ENCODE results near the gene VCAM1.

VCAM1 gene, protein sequence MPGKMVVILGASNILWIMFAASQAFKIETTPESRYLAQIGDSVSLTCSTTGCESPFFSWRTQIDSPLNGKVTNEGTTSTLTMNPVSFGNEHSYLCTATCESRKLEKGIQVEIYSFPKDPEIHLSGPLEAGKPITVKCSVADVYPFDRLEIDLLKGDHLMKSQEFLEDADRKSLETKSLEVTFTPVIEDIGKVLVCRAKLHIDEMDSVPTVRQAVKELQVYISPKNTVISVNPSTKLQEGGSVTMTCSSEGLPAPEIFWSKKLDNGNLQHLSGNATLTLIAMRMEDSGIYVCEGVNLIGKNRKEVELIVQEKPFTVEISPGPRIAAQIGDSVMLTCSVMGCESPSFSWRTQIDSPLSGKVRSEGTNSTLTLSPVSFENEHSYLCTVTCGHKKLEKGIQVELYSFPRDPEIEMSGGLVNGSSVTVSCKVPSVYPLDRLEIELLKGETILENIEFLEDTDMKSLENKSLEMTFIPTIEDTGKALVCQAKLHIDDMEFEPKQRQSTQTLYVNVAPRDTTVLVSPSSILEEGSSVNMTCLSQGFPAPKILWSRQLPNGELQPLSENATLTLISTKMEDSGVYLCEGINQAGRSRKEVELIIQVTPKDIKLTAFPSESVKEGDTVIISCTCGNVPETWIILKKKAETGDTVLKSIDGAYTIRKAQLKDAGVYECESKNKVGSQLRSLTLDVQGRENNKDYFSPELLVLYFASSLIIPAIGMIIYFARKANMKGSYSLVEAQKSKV

DNA sequence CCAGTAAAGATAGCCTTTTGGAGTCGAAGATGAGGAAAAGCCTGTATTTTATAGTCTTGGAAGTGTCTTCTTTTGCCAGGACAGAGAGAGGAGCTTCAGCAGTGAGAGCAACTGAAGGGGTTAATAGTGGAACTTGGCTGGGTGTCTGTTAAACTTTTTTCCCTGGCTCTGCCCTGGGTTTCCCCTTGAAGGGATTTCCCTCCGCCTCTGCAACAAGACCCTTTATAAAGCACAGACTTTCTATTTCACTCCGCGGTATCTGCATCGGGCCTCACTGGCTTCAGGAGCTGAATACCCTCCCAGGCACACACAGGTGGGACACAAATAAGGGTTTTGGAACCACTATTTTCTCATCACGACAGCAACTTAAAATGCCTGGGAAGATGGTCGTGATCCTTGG lies at the start of gene VCAM1:
Gene VCAM1 (plus strand): TSS at position 253 of the 400 bp plus-strand sequence. CDS start 119 bp downstream, at position 372.
- TF ChIP-seq, protein P1, sequence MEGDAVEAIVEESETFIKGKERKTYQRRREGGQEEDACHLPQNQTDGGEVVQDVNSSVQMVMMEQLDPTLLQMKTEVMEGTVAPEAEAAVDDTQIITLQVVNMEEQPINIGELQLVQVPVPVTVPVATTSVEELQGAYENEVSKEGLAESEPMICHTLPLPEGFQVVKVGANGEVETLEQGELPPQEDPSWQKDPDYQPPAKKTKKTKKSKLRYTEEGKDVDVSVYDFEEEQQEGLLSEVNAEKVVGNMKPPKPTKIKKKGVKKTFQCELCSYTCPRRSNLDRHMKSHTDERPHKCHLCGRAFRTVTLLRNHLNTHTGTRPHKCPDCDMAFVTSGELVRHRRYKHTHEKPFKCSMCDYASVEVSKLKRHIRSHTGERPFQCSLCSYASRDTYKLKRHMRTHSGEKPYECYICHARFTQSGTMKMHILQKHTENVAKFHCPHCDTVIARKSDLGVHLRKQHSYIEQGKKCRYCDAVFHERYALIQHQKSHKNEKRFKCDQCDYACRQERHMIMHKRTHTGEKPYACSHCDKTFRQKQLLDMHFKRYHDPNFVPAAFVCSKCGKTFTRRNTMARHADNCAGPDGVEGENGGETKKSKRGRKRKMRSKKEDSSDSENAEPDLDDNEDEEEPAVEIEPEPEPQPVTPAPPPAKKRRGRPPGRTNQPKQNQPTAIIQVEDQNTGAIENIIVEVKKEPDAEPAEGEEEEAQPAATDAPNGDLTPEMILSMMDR (IDR thresholded peaks at IDR 0.05; ENCODE audit: borderline replicate concordance, control extremely low read depth, extremely low read depth, insufficient read depth, missing control alignments): no peak
- DNase-seq (ENCODE audit: low spot score): peak; percentile 7
- in situ Hi-C loops (cut with MboI; ENCODE audit: low sequenced_read_pairs, unreplicated experiment): no loop called here

DNA sequence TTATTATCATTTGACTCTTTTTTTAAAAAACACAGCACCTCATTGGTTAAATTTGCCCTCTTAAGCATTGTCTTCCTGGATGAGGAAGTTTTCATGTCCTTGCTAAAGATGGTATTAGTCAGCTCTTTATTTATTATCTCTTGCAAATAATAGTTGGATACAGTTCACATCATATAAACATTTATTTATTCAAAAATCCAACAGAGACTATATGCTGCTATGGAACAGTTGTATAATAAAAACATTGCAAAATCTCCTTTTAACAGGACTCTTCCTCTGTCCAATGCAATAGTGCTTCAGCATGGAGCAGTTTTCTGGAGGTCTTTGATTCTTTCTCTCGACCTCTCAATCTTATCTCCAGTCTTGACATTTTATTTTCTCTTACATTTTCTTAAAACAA lies 49.5 kb upstream of the VCAM1 start:
- in situ Hi-C loops (cut with MboI; ENCODE audit: low sequenced_read_pairs, unreplicated experiment): no loop called here
- no peak for DNase-seq (ENCODE audit: low spot score)
- TF ChIP-seq, protein P1 (IDR thresholded peaks at IDR 0.05; ENCODE audit: borderline replicate concordance, control extremely low read depth, extremely low read depth, insufficient read depth, missing control alignments): no peak

DNA sequence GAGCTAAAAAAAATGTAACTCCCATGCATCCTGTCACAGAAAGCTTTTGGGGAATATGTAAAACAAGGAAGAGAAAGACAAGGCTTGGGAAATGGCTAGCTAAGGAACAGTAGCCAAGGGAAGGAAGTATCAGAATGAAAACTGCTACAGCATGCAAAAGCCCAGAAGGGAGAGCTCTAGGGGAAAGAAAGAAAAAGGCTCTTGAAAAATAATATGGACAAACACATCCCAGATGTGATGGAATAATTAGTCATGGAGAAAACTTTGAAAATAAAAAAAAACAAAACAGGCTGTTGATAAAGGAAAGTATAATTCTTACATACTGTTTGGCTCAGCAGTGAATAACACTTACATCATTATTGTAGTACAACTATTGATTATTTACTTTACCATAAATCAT lies 47.9 kb upstream of the VCAM1 start:
- in situ Hi-C loops (cut with MboI; ENCODE audit: low sequenced_read_pairs, unreplicated experiment): no loop called here
- TF ChIP-seq, protein P1 (IDR thresholded peaks at IDR 0.05; ENCODE audit: borderline replicate concordance, control extremely low read depth, extremely low read depth, insufficient read depth, missing control alignments): no peak
- no peak for DNase-seq (ENCODE audit: low spot score)

DNA sequence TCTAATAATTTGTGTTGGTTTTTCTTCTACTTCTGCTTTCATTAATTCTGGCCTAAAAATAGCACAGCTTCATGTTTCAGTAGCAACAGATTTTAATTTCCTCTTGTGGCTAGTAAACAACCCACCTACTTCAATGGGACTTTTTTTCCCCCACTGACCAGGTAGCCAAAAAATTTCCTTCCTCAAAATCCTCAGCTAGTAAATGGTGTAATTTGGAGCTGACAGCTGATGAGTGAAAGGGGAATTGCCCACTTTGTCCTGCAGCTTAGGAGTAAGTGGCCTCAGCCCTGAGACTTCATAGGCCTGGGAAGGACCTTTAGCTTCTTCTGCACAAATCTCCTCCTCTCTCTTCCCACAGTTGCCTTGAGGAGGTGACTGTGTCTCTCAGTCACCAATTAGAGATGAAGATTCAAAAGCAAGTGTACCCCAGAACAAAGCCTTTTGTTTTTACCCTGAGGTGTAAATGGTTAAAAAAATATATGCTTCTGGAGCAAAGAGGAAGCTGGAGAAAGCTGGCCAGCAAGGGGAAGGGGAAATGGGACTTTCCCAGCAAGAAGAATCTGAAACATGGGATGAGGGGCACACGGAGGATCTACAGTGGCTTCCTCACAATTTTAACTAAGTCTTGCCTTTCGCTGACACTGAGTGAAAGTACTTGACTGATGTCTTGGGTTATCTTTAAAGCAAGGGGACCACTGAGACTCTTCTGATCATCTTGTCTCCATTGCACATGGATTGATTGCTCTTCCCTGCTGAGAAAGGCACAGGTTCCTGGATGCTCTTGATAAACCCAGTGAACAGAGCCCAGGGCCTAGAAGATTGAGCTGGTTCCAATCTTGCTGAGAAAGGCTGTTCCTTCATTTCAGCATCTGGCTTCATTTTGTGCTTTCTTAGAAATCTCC lies 35.8 kb upstream of the VCAM1 start:
- TF ChIP-seq, protein P1 (IDR thresholded peaks at IDR 0.05; ENCODE audit: borderline replicate concordance, control extremely low read depth, extremely low read depth, insufficient read depth, missing control alignments): no peak
- DNase-seq (ENCODE audit: low spot score): no peak
- in situ Hi-C loops (cut with MboI; ENCODE audit: low sequenced_read_pairs, unreplicated experiment): no loop called here

GRCh38 chr1:100699744-100700143 lies 19.8 kb upstream of the VCAM1 start:
- no peak for DNase-seq (ENCODE audit: low spot score)
- in situ Hi-C loops (cut with MboI; ENCODE audit: low sequenced_read_pairs, unreplicated experiment): no loop called here

More at GRCh38 chr1:100699744-100700143, 19.8 kb upstream of the VCAM1 start:
- TF ChIP-seq, protein P1 (IDR thresholded peaks at IDR 0.05; ENCODE audit: borderline replicate concordance, control extremely low read depth, extremely low read depth, insufficient read depth, missing control alignments): no peak

Data from GM13976 (cell line).